ENCODE data around the gene SAFB2.

The SAFB2 gene

GRCh38 chr19:5547881-5548280 is 74.7 kb downstream of the SAFB2 start:
- Histone ChIP-seq H3K79me2 (ENCODE audit: control insufficient read depth, insufficient read depth, low read length, poor library complexity) (no peaks in the 10 kb centered on the region), H3K4me2 (ENCODE audit: low read length) (peak overlapping the region; percentile 16), H3K9me3 (ENCODE audit: insufficient read depth, low read depth, low read length) (peaks cover 1% of the 10 kb centered on the region), H3K4me3 (ENCODE audit: low read depth, low read length) (no peak overlapping the region), H3K79me1 (ENCODE audit: low read length) (no peaks in the 10 kb centered on the region), H2AFZ (ENCODE audit: insufficient read depth, low read length, poor library complexity) (no peak overlapping the region), H4K91ac (ENCODE audit: low read depth, low read length) (no peak overlapping the region), H2BK12ac (ENCODE audit: low read length) (no peak overlapping the region), H2BK120ac (ENCODE audit: insufficient read depth, low read length, poor library complexity) (no peak overlapping the region), H3K23ac (ENCODE audit: low read length) (no peak overlapping the region), H3K4ac (ENCODE audit: low read depth, low read length) (no peak overlapping the region), H2BK5ac (ENCODE audit: low read depth, low read length, poor library complexity) (no peak overlapping the region), H3K4me1 (ENCODE audit: control insufficient read depth in 1 of 2, insufficient read depth in 2 of 2, low read length in 2 of 2) (no peaks in the 10 kb centered on the region), H3K36me3 (ENCODE audit: control insufficient read depth in 1 of 2, insufficient read depth in 2 of 2, low read length in 2 of 2) (no peaks in the 10 kb centered on the region), H4K8ac (ENCODE audit: low read depth, low read length) (no peak overlapping the region), H3K27ac (ENCODE audit: low read depth, low read length) (no peak overlapping the region), H3K18ac (ENCODE audit: low read length) (no peak overlapping the region), H2AK5ac (ENCODE audit: low read length) (no peak overlapping the region), H3K27me3 (ENCODE audit: insufficient read depth, low read length) (no peaks in the 10 kb centered on the region), H4K12ac (ENCODE audit: low read depth, low read length) (no peak overlapping the region), H3K14ac (ENCODE audit: low read length) (no peak overlapping the region), H3K9ac (ENCODE audit: low read length) (no peak overlapping the region)
- DNase-seq, result peak; percentile 32 to 78
- WGBS (ENCODE audit: extremely low coverage, insufficient coverage, insufficient read length), result no CpG with 5 or more reads among the region's 8 CpGs

- Histone ChIP-seq H2BK5ac (ENCODE audit: low read depth, low read length, poor library complexity) (no peak overlapping the region), H4K91ac (ENCODE audit: low read depth, low read length) (no peak overlapping the region), H3K4me1 (ENCODE audit: control insufficient read depth in 1 of 2, insufficient read depth in 2 of 2, low read length in 2 of 2) (no peaks in the 10 kb centered on the region), H3K4me3 (ENCODE audit: low read depth, low read length) (no peak overlapping the region), H3K4me2 (ENCODE audit: low read length) (no peak overlapping the region), H3K27ac (ENCODE audit: low read depth, low read length) (no peak overlapping the region), H4K12ac (ENCODE audit: low read depth, low read length) (no peak overlapping the region), H3K79me1 (ENCODE audit: low read length) (no peaks in the 10 kb centered on the region), H2AFZ (ENCODE audit: insufficient read depth, low read length, poor library complexity) (no peak overlapping the region), H2AK5ac (ENCODE audit: low read length) (no peak overlapping the region), H3K36me3 (ENCODE audit: control insufficient read depth in 1 of 2, insufficient read depth in 2 of 2, low read length in 2 of 2) (no peaks in the 10 kb centered on the region), H2BK12ac (ENCODE audit: low read length) (no peak overlapping the region), H2BK120ac (ENCODE audit: insufficient read depth, low read length, poor library complexity) (no peak overlapping the region), H3K9ac (ENCODE audit: low read length) (no peak overlapping the region), H3K4ac (ENCODE audit: low read depth, low read length) (no peak overlapping the region), H3K18ac (ENCODE audit: low read length) (no peak overlapping the region), H3K79me2 (ENCODE audit: control insufficient read depth, insufficient read depth, low read length, poor library complexity) (no peaks in the 10 kb centered on the region), H3K9me3 (ENCODE audit: insufficient read depth, low read depth, low read length) (peaks cover 1% of the 10 kb centered on the region), H3K27me3 (ENCODE audit: insufficient read depth, low read length) (no peaks in the 10 kb centered on the region), H3K23ac (ENCODE audit: low read length) (no peak overlapping the region), H4K8ac (ENCODE audit: low read depth, low read length) (no peak overlapping the region), H3K14ac (ENCODE audit: low read length) (no peak overlapping the region)
- DNase-seq, result no peak
- WGBS (ENCODE audit: extremely low coverage, insufficient coverage, insufficient read length), result no CpG with 5 or more reads among the region's 4 CpGs
Observed at GRCh38 chr19:5545984-5546383, 76.6 kb downstream of the SAFB2 start.

- Histone ChIP-seq H2AFZ (ENCODE audit: insufficient read depth, low read length, poor library complexity) (no peak overlapping the region), H3K79me2 (ENCODE audit: control insufficient read depth, insufficient read depth, low read length, poor library complexity) (no peaks in the 10 kb centered on the region), H3K27me3 (ENCODE audit: insufficient read depth, low read length) (no peaks in the 10 kb centered on the region), H3K9ac (ENCODE audit: low read length) (no peak overlapping the region), H3K14ac (ENCODE audit: low read length) (no peak overlapping the region), H2BK12ac (ENCODE audit: low read length) (no peak overlapping the region), H2BK120ac (ENCODE audit: insufficient read depth, low read length, poor library complexity) (no peak overlapping the region), H3K4me3 (ENCODE audit: low read depth, low read length) (no peak overlapping the region), H4K8ac (ENCODE audit: low read depth, low read length) (no peak overlapping the region), H3K18ac (ENCODE audit: low read length) (no peak overlapping the region), H3K4me1 (ENCODE audit: control insufficient read depth in 1 of 2, insufficient read depth in 2 of 2, low read length in 2 of 2) (no peaks in the 10 kb centered on the region), H4K12ac (ENCODE audit: low read depth, low read length) (no peak overlapping the region), H3K4me2 (ENCODE audit: low read length) (no peak overlapping the region), H4K91ac (ENCODE audit: low read depth, low read length) (no peak overlapping the region), H3K23ac (ENCODE audit: low read length) (no peak overlapping the region), H3K27ac (ENCODE audit: low read depth, low read length) (no peak overlapping the region), H3K79me1 (ENCODE audit: low read length) (no peaks in the 10 kb centered on the region), H3K36me3 (ENCODE audit: control insufficient read depth in 1 of 2, insufficient read depth in 2 of 2, low read length in 2 of 2) (no peaks in the 10 kb centered on the region), H3K9me3 (ENCODE audit: insufficient read depth, low read depth, low read length) (peaks cover 1% of the 10 kb centered on the region), H2BK5ac (ENCODE audit: low read depth, low read length, poor library complexity) (no peak overlapping the region), H2AK5ac (ENCODE audit: low read length) (no peak overlapping the region), H3K4ac (ENCODE audit: low read depth, low read length) (no peak overlapping the region)
- WGBS (ENCODE audit: extremely low coverage, insufficient coverage, insufficient read length), result no CpG with 5 or more reads among the region's 5 CpGs
- DNase-seq, result no peak
Observed at GRCh38 chr19:5545051-5545450, 77.5 kb downstream of the SAFB2 start.

- Histone ChIP-seq H4K8ac (ENCODE audit: low read depth, low read length) (no peak overlapping the region), H2BK120ac (ENCODE audit: insufficient read depth, low read length, poor library complexity) (no peak overlapping the region), H2BK12ac (ENCODE audit: low read length) (no peak overlapping the region), H3K9me3 (ENCODE audit: insufficient read depth, low read depth, low read length) (peaks cover 5% of the 10 kb centered on the region), H2AFZ (ENCODE audit: insufficient read depth, low read length, poor library complexity) (no peak overlapping the region), H3K4ac (ENCODE audit: low read depth, low read length) (no peak overlapping the region), H4K12ac (ENCODE audit: low read depth, low read length) (no peak overlapping the region), H3K79me2 (ENCODE audit: control insufficient read depth, insufficient read depth, low read length, poor library complexity) (no peaks in the 10 kb centered on the region), H3K36me3 (ENCODE audit: control insufficient read depth in 1 of 2, insufficient read depth in 2 of 2, low read length in 2 of 2) (no peaks in the 10 kb centered on the region), H3K79me1 (ENCODE audit: low read length) (peaks cover 2% of the 10 kb centered on the region), H3K4me3 (ENCODE audit: low read depth, low read length) (no peak overlapping the region), H3K23ac (ENCODE audit: low read length) (no peak overlapping the region), H3K14ac (ENCODE audit: low read length) (no peak overlapping the region), H3K27me3 (ENCODE audit: insufficient read depth, low read length) (no peaks in the 10 kb centered on the region), H2BK5ac (ENCODE audit: low read depth, low read length, poor library complexity) (no peak overlapping the region), H3K18ac (ENCODE audit: low read length) (no peak overlapping the region), H3K4me1 (ENCODE audit: control insufficient read depth in 1 of 2, insufficient read depth in 2 of 2, low read length in 2 of 2) (peaks cover under 1 to 3% of the 10 kb centered on the region in 2 experiments), H3K4me2 (ENCODE audit: low read length) (no peak overlapping the region), H3K27ac (ENCODE audit: low read depth, low read length) (no peak overlapping the region), H3K9ac (ENCODE audit: low read length) (no peak overlapping the region), H2AK5ac (ENCODE audit: low read length) (no peak overlapping the region), H4K91ac (ENCODE audit: low read depth, low read length) (no peak overlapping the region)
- DNase-seq, result no peak
- WGBS (ENCODE audit: extremely low coverage, insufficient coverage, insufficient read length), result no CpG with 5 or more reads among the region's 8 CpGs
Observed at GRCh38 chr19:5542665-5543064, 79.9 kb downstream of the SAFB2 start.

Measured in trophoblast cell (in vitro differentiated cells and primary cell).